ENCODE data around the gene EFHB.
"Not testable (repeated sequence)": the region's sequence is repeated elsewhere in the genome, so short reads cannot be mapped to it uniquely, and the experiment has no call there.

Gene EFHB

GRCh38 chr3:19931180-19931692 lies 2.8 kb downstream of the EFHB start:
- DNase-seq (ENCODE audit: low read depth): no peak

- DNase-seq (ENCODE audit: low read depth): no peak
Observed at GRCh38 chr3:19920401-19921080, 13.5 kb downstream of the EFHB start.

- DNase-seq (ENCODE audit: low read depth): no peak
Observed at GRCh38 chr3:19917167-19917566, 16.9 kb downstream of the EFHB start.

GRCh38 chr3:19911452-19911851 lies 22.6 kb downstream of the EFHB start:
- DNase-seq (ENCODE audit: low read depth): no peak

GRCh38 chr3:19907523-19907922 lies 26.5 kb downstream of the EFHB start:
- no peak for DNase-seq (ENCODE audit: low read depth)

GRCh38 chr3:19903649-19904048 lies 30.4 kb downstream of the EFHB start:
- no peak for DNase-seq (ENCODE audit: low read depth)

GRCh38 chr3:19901918-19902317 lies 32.1 kb downstream of the EFHB start:
- DNase-seq (ENCODE audit: low read depth): no peak

GRCh38 chr3:19901337-19901736 lies 32.7 kb downstream of the EFHB start:
- no peak for DNase-seq (ENCODE audit: low read depth)

GRCh38 chr3:19899833-19900232 lies 34.2 kb downstream of the EFHB start:
- not testable (repeated sequence) for DNase-seq (ENCODE audit: low read depth)

- DNase-seq (ENCODE audit: low read depth): no peak
Observed at GRCh38 chr3:19899264-19899663, 34.8 kb downstream of the EFHB start.

- no peak for DNase-seq (ENCODE audit: low read depth)
Observed at GRCh38 chr3:19898721-19899120, 35.3 kb downstream of the EFHB start.

GRCh38 chr3:19891740-19892139 lies 42.3 kb downstream of the EFHB start:
- no peak for DNase-seq (ENCODE audit: low read depth)

GRCh38 chr3:19888428-19889152 lies 45.4 kb downstream of the EFHB start:
- DNase-seq (ENCODE audit: low read depth): no peak

- DNase-seq (ENCODE audit: low read depth): not testable (repeated sequence)
Observed at GRCh38 chr3:19887122-19887521, 46.9 kb downstream of the EFHB start.

- DNase-seq (ENCODE audit: low read depth): no peak
Observed at GRCh38 chr3:19886404-19886803, 47.6 kb downstream of the EFHB start.

- DNase-seq (ENCODE audit: low read depth): no peak
Observed at GRCh38 chr3:19885468-19885867, 48.5 kb downstream of the EFHB start.

GRCh38 chr3:19881852-19882251 lies 52.2 kb downstream of the EFHB start:
- no peak for DNase-seq (ENCODE audit: low read depth)

GRCh38 chr3:19881036-19881435 lies 53.0 kb downstream of the EFHB start:
- no peak for DNase-seq (ENCODE audit: low read depth)

GRCh38 chr3:19877656-19878055 lies 56.4 kb downstream of the EFHB start:
- no peak for DNase-seq (ENCODE audit: low read depth)

GRCh38 chr3:19866751-19867347 lies 67.2 kb downstream of the EFHB start:
- DNase-seq (ENCODE audit: low read depth): no peak

- not testable (repeated sequence) for DNase-seq (ENCODE audit: low read depth)
Observed at GRCh38 chr3:19855318-19855717, 78.7 kb downstream of the EFHB start.

GRCh38 chr3:19846609-19847008 lies 87.4 kb downstream of the EFHB start:
- DNase-seq (ENCODE audit: low read depth): not testable (repeated sequence)
